HepG2 (cell line): Measurements from ENCODE around the gene ATRIP. TPM values are rescaled to one million over a fixed set of nuclear protein-coding genes. Genes with fewer than 3 reads are reported as not detected.

Source experiments
- BRF2 ChIP-seq: sonication (generic); formaldehyde crosslinking; IDR thresholded peaks from 2 replicates; pipeline ENCODE4 v1.8.1; 2022; ENCODE audit warnings: mild to moderate bottlenecking, missing genetic modification reagents
- DMAP1 ChIP-seq: IDR thresholded peaks from 2 replicates; pipeline ENCODE4 v1.6.1; 2016
- FOSL2 ChIP-seq: sonication (generic); formaldehyde crosslinking; IDR thresholded peaks from 2 replicates; pipeline ENCODE4 v1.4.0; 2020; ENCODE audit warnings: missing genetic modification reagents
- HOXA7 ChIP-seq: sonication (generic); formaldehyde crosslinking; IDR thresholded peaks from 2 replicates; pipeline ENCODE4 v1.8.1; 2022; ENCODE audit warnings: mild to moderate bottlenecking, missing genetic modification reagents, moderate library complexity
- IKZF5 ChIP-seq: IDR thresholded peaks from 2 replicates; pipeline ENCODE4 v1.6.1; 2018; ENCODE audit warnings: missing genetic modification reagents, mild to moderate bottlenecking, missing compliant biosample characterization
- KLF11 ChIP-seq: IDR thresholded peaks from 2 replicates; pipeline ENCODE4 v1.6.1; 2016; ENCODE audit warnings: missing compliant biosample characterization
- KLF16 ChIP-seq, 2 experiments: sonication (generic) in 1 of 2; formaldehyde crosslinking in 1 of 2; IDR thresholded peaks; 2 replicates each; pipeline versions ENCODE4 v1.6.1 to v1.8.0; 2016 to 2023; ENCODE audit warnings: missing genetic modification reagents in 2 of 2, missing compliant biosample characterization in 1 of 2
- KMT2A ChIP-seq: sonication (generic); formaldehyde crosslinking; IDR thresholded peaks from 2 replicates; pipeline ENCODE4 v1.4.0; 2020; ENCODE audit warnings: missing genetic modification reagents
- MEIS2 ChIP-seq: sonication (generic); formaldehyde crosslinking; IDR thresholded peaks from 2 replicates; pipeline ENCODE4 v1.9.0; 2021; ENCODE audit warnings: mild to moderate bottlenecking, missing genetic modification reagents
- SAP130 ChIP-seq: IDR thresholded peaks from 2 replicates; pipeline ENCODE4 v1.6.1; 2016; ENCODE audit warnings: low read depth
- ZBTB20 ChIP-seq: sonication (generic); formaldehyde crosslinking; IDR thresholded peaks from 2 replicates; pipeline ENCODE4 v1.8.1; 2023; ENCODE audit warnings: missing genetic modification reagents, low read depth, mild to moderate bottlenecking, borderline replicate concordance
- ZBTB3 ChIP-seq: sonication (generic); formaldehyde crosslinking; IDR thresholded peaks from 2 replicates; pipeline ENCODE4 v1.4.0; 2020; ENCODE audit warnings: low read depth, mild to moderate bottlenecking, moderate library complexity, missing genetic modification reagents, borderline replicate concordance
- ZC3H13 ChIP-seq: sonication (generic); formaldehyde crosslinking; IDR thresholded peaks from 2 replicates; pipeline ENCODE4 v1.8.1; 2023; ENCODE audit warnings: mild to moderate bottlenecking, missing genetic modification reagents, moderate library complexity
- ZMYM3 ChIP-seq: sonication (generic); formaldehyde crosslinking; IDR thresholded peaks from 2 replicates; pipeline ENCODE4 v1.5.1; 2020; ENCODE audit warnings: mild to moderate bottlenecking, missing genetic modification reagents
- ZNF264 ChIP-seq: sonication (generic); formaldehyde crosslinking; IDR thresholded peaks from 2 replicates; pipeline ENCODE4 v1.4.0; 2020; ENCODE audit warnings: missing genetic modification reagents
- ZNF350 ChIP-seq: sonication (generic); formaldehyde crosslinking; IDR thresholded peaks from 2 replicates; pipeline ENCODE4 v1.4.0; 2020; ENCODE audit warnings: mild to moderate bottlenecking, low read depth, missing genetic modification reagents, borderline replicate concordance
- ZNF441 ChIP-seq: sonication (generic); formaldehyde crosslinking; IDR thresholded peaks from 2 replicates; pipeline ENCODE4 v1.7.0; 2021; ENCODE audit warnings: missing genetic modification reagents, borderline replicate concordance
- ZNF761 ChIP-seq: sonication (generic); formaldehyde crosslinking; conservative IDR thresholded peaks from 2 replicates; pipeline ENCODE4 v1.4.0; 2020; ENCODE audit warnings: mild to moderate bottlenecking, missing genetic modification reagents
- ZSCAN30 ChIP-seq: sonication (generic); formaldehyde crosslinking; IDR thresholded peaks from 2 replicates; pipeline ENCODE4 v1.5.0; 2020; ENCODE audit warnings: mild to moderate bottlenecking, missing genetic modification reagents
- ZSCAN31 ChIP-seq: sonication (generic); formaldehyde crosslinking; IDR thresholded peaks from 2 replicates; pipeline ENCODE4 v1.5.0; 2020; ENCODE audit warnings: low read depth, mild to moderate bottlenecking, missing genetic modification reagents
- polyA plus RNA-seq, 8 experiments: library from polyadenylated mRNA; depleted of rRNA in 3 of 8; stranded (reverse) in 7 of 8; unstranded in 1 of 8; fragments of >200 nt; fragmentation: Illumina TruSeq in 4 of 8; extraction: Trizol in 4 of 8; gene quantifications; 2 replicates each; pipeline versions ENCODE4 v1.2.1 to v1.2.3, GENCODE V29; 2011 to 2016; ENCODE audit warnings: low read depth in 4 of 8, missing spikeins in 1 of 8, mixed read lengths in 1 of 8; ENCODE audit not compliant: insufficient read depth in 1 of 8
- total RNA-seq, 5 experiments: library from RNA; depleted of rRNA; stranded (reverse); fragments of >200 nt; fragmentation: Illumina TruSeq; extraction: Trizol; gene quantifications; 2 replicates each; pipeline ENCODE4 v1.2.3, GENCODE V29; 2016; ENCODE audit warnings: low read depth in 1 of 5
- TF ChIP-seq, protein P1 (sequence below): sonication (generic); formaldehyde crosslinking; IDR thresholded peaks from 2 replicates; pipeline ENCODE4 v1.5.1; 2020; ENCODE audit warnings: missing genetic modification reagents, mild to moderate bottlenecking, borderline replicate concordance
- TF ChIP-seq, protein P2 (sequence below): IDR thresholded peaks from 2 replicates; pipeline ENCODE4 v1.6.1; 2016; ENCODE audit warnings: low read depth, borderline replicate concordance
- TF ChIP-seq, protein P3 (sequence below): IDR thresholded peaks from 2 replicates; pipeline ENCODE4 v1.6.1; 2012; ENCODE audit warnings: inconsistent platforms
- TF ChIP-seq, protein P4 (sequence below): sonication (generic); formaldehyde crosslinking; IDR thresholded peaks from 2 replicates; pipeline ENCODE4 v1.4.0; 2020; ENCODE audit warnings: missing genetic modification reagents

Gene ATRIP
- total and polyA plus RNA-seq, 2 of the 13 experiments (the other 11 are each of a cell fraction or from before 2014, with no cell fraction given): 5.1 to 12.5 TPM

GRCh38 chr3:48439820-48440589, 6.5 kb upstream of the ATRIP start, which contains the start of the genes CCDC51 and TMA7 (continued):
- TF ChIP-seq, protein P1, sequence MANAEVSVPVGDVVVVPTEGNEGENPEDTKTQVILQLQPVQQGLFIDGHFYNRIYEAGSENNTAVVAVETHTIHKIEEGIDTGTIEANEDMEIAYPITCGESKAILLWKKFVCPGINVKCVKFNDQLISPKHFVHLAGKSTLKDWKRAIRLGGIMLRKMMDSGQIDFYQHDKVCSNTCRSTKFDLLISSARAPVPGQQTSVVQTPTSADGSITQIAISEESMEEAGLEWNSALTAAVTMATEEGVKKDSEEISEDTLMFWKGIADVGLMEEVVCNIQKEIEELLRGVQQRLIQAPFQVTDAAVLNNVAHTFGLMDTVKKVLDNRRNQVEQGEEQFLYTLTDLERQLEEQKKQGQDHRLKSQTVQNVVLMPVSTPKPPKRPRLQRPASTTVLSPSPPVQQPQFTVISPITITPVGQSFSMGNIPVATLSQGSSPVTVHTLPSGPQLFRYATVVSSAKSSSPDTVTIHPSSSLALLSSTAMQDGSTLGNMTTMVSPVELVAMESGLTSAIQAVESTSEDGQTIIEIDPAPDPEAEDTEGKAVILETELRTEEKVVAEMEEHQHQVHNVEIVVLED (CRISPR knock-in tag): peak; percentile 90
- TF ChIP-seq ZNF350 (CRISPR knock-in tag): peak; percentile 83
- TF ChIP-seq SAP130 (CRISPR knock-in tag): peak; percentile 94
- TF ChIP-seq IKZF5: peak; percentile 62; the same call in 1 of the 2 replicates
- TF ChIP-seq ZBTB20 (CRISPR knock-in tag): peak; percentile 82
- TF ChIP-seq KMT2A (CRISPR knock-in tag): peak; percentile 76
- TF ChIP-seq, protein P2, sequence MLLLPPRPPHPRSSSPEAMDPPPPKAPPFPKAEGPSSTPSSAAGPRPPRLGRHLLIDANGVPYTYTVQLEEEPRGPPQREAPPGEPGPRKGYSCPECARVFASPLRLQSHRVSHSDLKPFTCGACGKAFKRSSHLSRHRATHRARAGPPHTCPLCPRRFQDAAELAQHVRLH (CRISPR knock-in tag): peak; percentile 88
- TF ChIP-seq KLF11 (CRISPR knock-in tag): 0 out of 2 replicates have a peak, but pooled peaks have one; percentile 55
- TF ChIP-seq, protein P3, sequence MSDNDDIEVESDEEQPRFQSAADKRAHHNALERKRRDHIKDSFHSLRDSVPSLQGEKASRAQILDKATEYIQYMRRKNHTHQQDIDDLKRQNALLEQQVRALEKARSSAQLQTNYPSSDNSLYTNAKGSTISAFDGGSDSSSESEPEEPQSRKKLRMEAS: peak; percentile 96
- peak; percentile 39; the same call in 1 of the 2 replicates for TF ChIP-seq ZMYM3 (CRISPR knock-in tag)
- peak in 1 of 2 experiments; percentile 80; a peak in 2 of 4 replicates for TF ChIP-seq KLF16 (CRISPR knock-in tag; IDR thresholded peaks at IDR 0.05)
- TF ChIP-seq ZSCAN30 (CRISPR knock-in tag): no peak
- TF ChIP-seq FOSL2 (CRISPR knock-in tag): peak; percentile 36; the same call in 1 of the 2 replicates
- TF ChIP-seq ZC3H13: peak; percentile 70; the same call in 1 of the 2 replicates
- TF ChIP-seq ZNF264 (CRISPR knock-in tag): no peak
- TF ChIP-seq ZBTB3 (CRISPR knock-in tag): no peak; the same call in 1 of the 2 replicates
- peak; percentile 90 for TF ChIP-seq ZSCAN31 (CRISPR knock-in tag)
- TF ChIP-seq BRF2 (CRISPR knock-in tag): peak; percentile 76; the same call in 1 of the 2 replicates
- TF ChIP-seq, protein P4, sequence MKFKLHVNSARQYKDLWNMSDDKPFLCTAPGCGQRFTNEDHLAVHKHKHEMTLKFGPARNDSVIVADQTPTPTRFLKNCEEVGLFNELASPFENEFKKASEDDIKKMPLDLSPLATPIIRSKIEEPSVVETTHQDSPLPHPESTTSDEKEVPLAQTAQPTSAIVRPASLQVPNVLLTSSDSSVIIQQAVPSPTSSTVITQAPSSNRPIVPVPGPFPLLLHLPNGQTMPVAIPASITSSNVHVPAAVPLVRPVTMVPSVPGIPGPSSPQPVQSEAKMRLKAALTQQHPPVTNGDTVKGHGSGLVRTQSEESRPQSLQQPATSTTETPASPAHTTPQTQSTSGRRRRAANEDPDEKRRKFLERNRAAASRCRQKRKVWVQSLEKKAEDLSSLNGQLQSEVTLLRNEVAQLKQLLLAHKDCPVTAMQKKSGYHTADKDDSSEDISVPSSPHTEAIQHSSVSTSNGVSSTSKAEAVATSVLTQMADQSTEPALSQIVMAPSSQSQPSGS (CRISPR knock-in tag): peak; percentile 80; the same call in 1 of the 2 replicates
- peak; percentile 90 for TF ChIP-seq DMAP1 (CRISPR knock-in tag)
- TF ChIP-seq MEIS2: no peak; the same call in 1 of the 2 replicates
- no peak for TF ChIP-seq HOXA7 (CRISPR knock-in tag)
- no peak; the same call in 1 of the 2 replicates for TF ChIP-seq ZNF441 (CRISPR knock-in tag)
- 0 out of 2 replicates have a peak, but pooled peaks have one; percentile 42 for TF ChIP-seq ZNF761 (CRISPR knock-in tag)
